B cell (primary cell): ENCODE data around the gene KIAA0753. TPM values are rescaled to one million over a fixed set of nuclear protein-coding genes. Genes with fewer than 3 reads are reported as not detected.

ENCODE experiments used
- ATAC-seq: fragments of 200-7000 bp; cut with Tn5 transposase; one replicate; pipeline ENCODE4 v1.10.0; 2021; ENCODE audit warnings: low read depth, mild to moderate bottlenecking, moderate number of reproducible peaks, moderate library complexity
- CTCF ChIA-PET: fragments of 350-600 bp; sonication (Branson Sonifier 250); formaldehyde crosslinking; loops from one replicate; lab custom pipeline; 2021; ENCODE audit warnings: antibody characterized with exemption, inconsistent platforms; lab: Charles Lee
- POLR2A ChIA-PET: fragments of 350-600 bp; sonication (Branson Sonifier 250); formaldehyde crosslinking; loops from one replicate; lab custom pipeline; 2021; ENCODE audit warnings: antibody characterized with exemption; lab: Charles Lee
- DNase-seq: peaks from one replicate; pipeline ENCODE4 v3.0.0; 2013
- H2AFZ ChIP-seq: 2 replicates; pipeline ENCODE4 v1.6.1; 2012; ENCODE audit warnings: mild to moderate bottlenecking, low read depth, low read length; ENCODE audit not compliant: insufficient read depth, poor library complexity, severe bottlenecking
- H3K27ac ChIP-seq, 2 donors: 1 replicate in 1 of 2; 2 replicates in 1 of 2; pipeline ENCODE4 v1.5.1; 2012 to 2013; ENCODE audit warnings: low read length in 2 of 2, mild to moderate bottlenecking in 2 of 2, moderate library complexity in 1 of 2
- H3K27me3 ChIP-seq, 4 experiments: fragments of 200-600 bp in 1 of 4; sonication (generic) in 1 of 4; replicated peaks in 1 of 4; 1 replicate in 2 of 4; 2 replicates in 2 of 4; pipeline versions ENCODE4 v1.6.1 to v1.7.0; 2013 to 2016; ENCODE audit warnings: low read length in 3 of 4, mild to moderate bottlenecking in 2 of 4, mixed read lengths in 1 of 4, moderate library complexity in 1 of 4; ENCODE audit not compliant: insufficient read depth in 4 of 4, control insufficient read depth in 3 of 4; ENCODE audit errors: control extremely low read depth in 1 of 4
- H3K36me3 ChIP-seq, 2 experiments: replicated peaks in 1 of 2; 1 replicate in 1 of 2; 2 replicates in 1 of 2; pipeline versions ENCODE4 v1.6.1 to v1.7.1; 2013; ENCODE audit warnings: low read length in 1 of 2; ENCODE audit not compliant: insufficient read depth in 2 of 2, control insufficient read depth in 1 of 2; ENCODE audit errors: control extremely low read depth in 1 of 2, extremely low read depth in 1 of 2
- H3K4me1 ChIP-seq, 2 donors: fragments of 200-600 bp in 1 of 2; sonication (generic) in 1 of 2; 1 replicate in 1 of 2; 2 replicates in 1 of 2; pipeline versions ENCODE4 v1.5.1 to v1.6.1; 2013 to 2017; ENCODE audit warnings: low read length in 2 of 2; ENCODE audit not compliant: control insufficient read depth in 2 of 2, insufficient read depth in 2 of 2
- H3K4me2 ChIP-seq: replicated peaks from 2 replicates; pipeline ENCODE3; 2012; ENCODE audit warnings: mild to moderate bottlenecking, low read depth, low read length; ENCODE audit not compliant: poor library complexity, severe bottlenecking
- H3K4me3 ChIP-seq, 5 experiments: fragments of 200-600 bp in 1 of 5; sonication (generic) in 1 of 5; 1 replicate in 3 of 5; 2 replicates in 2 of 5; pipeline versions ENCODE4 v1.5.1 to v1.7.0; 2011 to 2016; ENCODE audit warnings: low read length in 4 of 5, mild to moderate bottlenecking in 4 of 5, low read depth in 2 of 5, control low read depth in 1 of 5, moderate library complexity in 1 of 5; ENCODE audit not compliant: insufficient read depth in 1 of 5; ENCODE audit errors: control extremely low read depth in 1 of 5, extremely low read depth in 1 of 5
- H3K79me2 ChIP-seq: fragments of 200-600 bp; sonication (generic); one replicate; pipeline ENCODE4 v1.6.0; 2016; ENCODE audit warnings: low read length; ENCODE audit not compliant: control insufficient read depth, insufficient read depth
- H3K9ac ChIP-seq: fragments of 200-600 bp; sonication (generic); 2 replicates; pipeline ENCODE4 v1.6.1; 2017; ENCODE audit warnings: mild to moderate bottlenecking, low read length, moderate library complexity
- H3K9me3 ChIP-seq, 3 donors: one replicate each; pipeline versions ENCODE4 v1.6.1 to v1.7.1; 2013; ENCODE audit warnings: low read length in 2 of 3; ENCODE audit not compliant: control insufficient read depth in 2 of 3, insufficient read depth in 1 of 3; ENCODE audit errors: control extremely low read depth in 1 of 3
- H4K20me1 ChIP-seq: 2 replicates; pipeline ENCODE4 v1.6.0; 2012; ENCODE audit warnings: mild to moderate bottlenecking, low read length; ENCODE audit not compliant: insufficient read depth, control insufficient read depth, poor library complexity, severe bottlenecking
- H3K27ac Mint-ChIP-seq: one replicate; pipeline ENCODE4 v1.8.0; 2021; ENCODE audit warnings: mixed read lengths
- H3K27me3 Mint-ChIP-seq: one replicate; pipeline ENCODE4 v1.8.0; 2021; ENCODE audit warnings: mixed read lengths
- H3K4me1 Mint-ChIP-seq: one replicate; pipeline ENCODE4 v1.8.0; 2021; ENCODE audit warnings: mixed read lengths
- H3K4me3 Mint-ChIP-seq: one replicate; pipeline ENCODE4 v1.8.0; 2021; ENCODE audit warnings: mixed read lengths
- H3K9me3 Mint-ChIP-seq: one replicate; pipeline ENCODE4 v1.8.0; 2022; ENCODE audit warnings: mixed read lengths; ENCODE audit not compliant: insufficient read depth
- EZH2 ChIP-seq: IDR thresholded peaks from 2 replicates; pipeline ENCODE4 v1.6.1; 2012; ENCODE audit warnings: borderline replicate concordance, low read depth, mild to moderate bottlenecking, moderate library complexity, low read length; ENCODE audit not compliant: insufficient read depth, poor library complexity, severe bottlenecking
- WGBS: methylation state at CpG from one replicate; pipeline ENCODE4 v1.1.5; 2013; ENCODE audit warnings: missing lambda C conversion rate; ENCODE audit not compliant: insufficient coverage; 5-methylcytosine and 5-hydroxymethylcytosine counted together
- intact Hi-C: fragments of 100-400 bp; cut with micrococcal nuclease; formaldehyde crosslinking; loops from one replicate; pipeline ENCODE4 v1.10.0; 2022
- polyA plus RNA-seq: library from polyadenylated mRNA; depleted of rRNA; stranded (reverse); fragments of >200 nt; gene quantifications from 2 replicates; pipeline ENCODE4 v1.2.3, GENCODE V29; 2012
- total RNA-seq, 2 donors: library from RNA; stranded (reverse); fragments of 120-200 nt in 1 of 2; gene quantifications; 1 replicate in 1 of 2; 2 replicates in 1 of 2; pipeline versions ENCODE4 v1.2.3 to v1.2.4, GENCODE V29; 2013 to 2022
- TF ChIP-seq, protein P1 (sequence below): fragments of 200-600 bp; IDR thresholded peaks from one replicate; pipeline ENCODE4 v1.8.0; 2022; ENCODE audit warnings: antibody characterized with exemption, mild to moderate bottlenecking

The KIAA0753 gene
- total and polyA plus RNA-seq, 2 donors (not counting 1 experiment from before 2014, with no cell fraction given) = 6.3 to 29.1 TPM

DNA sequence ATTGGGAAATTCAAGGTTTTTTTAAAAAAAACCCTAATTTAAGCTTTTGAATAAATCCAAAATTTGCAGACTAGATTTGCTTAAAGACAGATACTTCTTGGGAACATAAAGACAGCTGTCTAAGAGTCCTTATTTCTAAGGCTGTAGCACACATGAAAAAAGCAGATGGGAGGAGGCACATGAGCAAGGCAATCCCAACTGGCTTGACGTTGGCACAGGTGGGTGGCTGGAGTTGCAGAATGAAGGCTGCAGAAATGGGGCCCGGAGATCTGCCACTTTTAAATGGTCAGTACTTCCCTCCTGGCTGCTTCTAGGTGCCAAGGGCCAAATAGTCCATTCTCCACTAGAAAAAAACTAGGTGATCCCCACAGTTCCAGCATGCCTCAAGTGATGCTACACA, 4.4 kb downstream of the KIAA0753 start:
- Mint-ChIP-seq H3K9me3 (no peaks in the 10 kb centered on the region), H3K4me3 (no peak overlapping the region), H3K27me3 (no peaks in the 10 kb centered on the region), H3K4me1 (peaks cover 22% of the 10 kb centered on the region), H3K27ac (no peak overlapping the region)
- no peak overlapping the region for H3K4me3 ChIP-seq
- no peaks in the 10 kb centered on the region for H4K20me1 ChIP-seq
- ChIA-PET POLR2A (no interaction called here), CTCF (no interaction called here)
- H3K4me1 ChIP-seq = peaks cover 9 to 23% of the 10 kb centered on the region in 2 donors
- H2AFZ ChIP-seq = no peak overlapping the region
- 94% methylated on average over 2 of the region's 2 CpGs for WGBS
- H3K4me2 ChIP-seq = no peak overlapping the region
- no peaks in the 10 kb centered on the region for H3K27me3 ChIP-seq
- H3K36me3 ChIP-seq = peaks cover 4 to 26% of the 10 kb centered on the region in 2 experiments
- no peak overlapping the region for H3K27ac ChIP-seq
- no peak for DNase-seq
- H3K9me3 ChIP-seq = no peaks in the 10 kb centered on the region
- no peak for ATAC-seq
- H3K9ac ChIP-seq = no peak overlapping the region
- intact Hi-C loops = no loop called here
- no peak for TF ChIP-seq EZH2
- TF ChIP-seq, protein P1, sequence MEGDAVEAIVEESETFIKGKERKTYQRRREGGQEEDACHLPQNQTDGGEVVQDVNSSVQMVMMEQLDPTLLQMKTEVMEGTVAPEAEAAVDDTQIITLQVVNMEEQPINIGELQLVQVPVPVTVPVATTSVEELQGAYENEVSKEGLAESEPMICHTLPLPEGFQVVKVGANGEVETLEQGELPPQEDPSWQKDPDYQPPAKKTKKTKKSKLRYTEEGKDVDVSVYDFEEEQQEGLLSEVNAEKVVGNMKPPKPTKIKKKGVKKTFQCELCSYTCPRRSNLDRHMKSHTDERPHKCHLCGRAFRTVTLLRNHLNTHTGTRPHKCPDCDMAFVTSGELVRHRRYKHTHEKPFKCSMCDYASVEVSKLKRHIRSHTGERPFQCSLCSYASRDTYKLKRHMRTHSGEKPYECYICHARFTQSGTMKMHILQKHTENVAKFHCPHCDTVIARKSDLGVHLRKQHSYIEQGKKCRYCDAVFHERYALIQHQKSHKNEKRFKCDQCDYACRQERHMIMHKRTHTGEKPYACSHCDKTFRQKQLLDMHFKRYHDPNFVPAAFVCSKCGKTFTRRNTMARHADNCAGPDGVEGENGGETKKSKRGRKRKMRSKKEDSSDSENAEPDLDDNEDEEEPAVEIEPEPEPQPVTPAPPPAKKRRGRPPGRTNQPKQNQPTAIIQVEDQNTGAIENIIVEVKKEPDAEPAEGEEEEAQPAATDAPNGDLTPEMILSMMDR = no peak
- peaks cover 30% of the 10 kb centered on the region for H3K79me2 ChIP-seq

DNA sequence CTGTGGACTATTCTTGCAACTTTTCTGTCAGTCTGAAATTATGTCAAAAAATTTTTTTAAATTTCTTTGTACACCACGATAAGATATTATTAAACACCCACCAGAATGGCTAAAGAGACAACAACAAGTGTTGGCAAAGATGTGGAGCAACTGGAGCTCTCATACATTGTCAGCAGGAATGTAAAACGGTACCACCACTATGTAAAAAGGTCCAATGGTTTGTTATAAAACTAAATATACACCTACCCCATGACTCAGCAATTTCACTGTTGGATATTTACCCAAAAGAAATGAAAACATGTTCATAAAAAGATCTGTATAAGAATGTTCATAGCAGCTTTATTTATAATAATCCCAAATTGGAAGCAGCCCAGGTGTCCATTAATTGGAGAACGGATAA, 7.2 kb downstream of the KIAA0753 start:
- DNase-seq (no peak), ATAC-seq (no peak)
- no CpG with 5 or more reads among the region's 3 CpGs for WGBS
- Histone ChIP-seq H3K27ac (no peak overlapping the region), H4K20me1 (no peaks in the 10 kb centered on the region), H2AFZ (no peak overlapping the region), H3K79me2 (peaks cover 5% of the 10 kb centered on the region), H3K9ac (no peak overlapping the region), H3K4me2 (no peak overlapping the region), H3K9me3 (no peaks in the 10 kb centered on the region), H3K4me3 (no peak overlapping the region), H3K4me1 (peaks cover 0 to 4% of the 10 kb centered on the region in 2 donors), H3K36me3 (peaks cover 5 to 32% of the 10 kb centered on the region in 2 experiments), H3K27me3 (no peaks in the 10 kb centered on the region)
- H3K27me3 Mint-ChIP-seq = no peaks in the 10 kb centered on the region
- ChIA-PET POLR2A (no interaction called here), CTCF (no interaction called here)
- H3K27ac Mint-ChIP-seq = no peak overlapping the region
- peaks cover 3% of the 10 kb centered on the region for H3K4me1 Mint-ChIP-seq
- intact Hi-C loops = no loop called here
- H3K9me3 Mint-ChIP-seq = no peaks in the 10 kb centered on the region
- TF ChIP-seq, protein P1 = no peak
- TF ChIP-seq EZH2 = no peak
- H3K4me3 Mint-ChIP-seq = no peak overlapping the region
